NCI-H2196 (cell line): Measurements from ENCODE around the gene MCTP1.

Experiments used
- DNase-seq: peaks from one replicate; lab custom pipeline; 2025; ENCODE audit not compliant: unreplicated experiment; lab: John Stamatoyannopoulos, UW

The MCTP1 gene

GRCh38 chr5:94674490-94675382 lies 610.2 kb downstream of the MCTP1 start:
- DNase-seq = no peak

GRCh38 chr5:94672746-94673145 lies 612.1 kb downstream of the MCTP1 start:
- no peak for DNase-seq

- no peak for DNase-seq
These were observed 614.2 kb downstream of the MCTP1 start for GRCh38 chr5:94670726-94671125.

GRCh38 chr5:94667937-94668336 lies 617.0 kb downstream of the MCTP1 start:
- no peak for DNase-seq

GRCh38 chr5:94661086-94661485 lies 623.8 kb downstream of the MCTP1 start:
- no peak for DNase-seq

- no peak for DNase-seq
These were observed 624.4 kb downstream of the MCTP1 start for GRCh38 chr5:94660506-94660905.

GRCh38 chr5:94658272-94658671 lies 626.6 kb downstream of the MCTP1 start:
- no peak for DNase-seq
